C4-2B (cell line): ENCODE results near the gene CCDC92B.

Experiments
- CTCF ChIP-seq: fragments of 450-650 bp; conservative IDR thresholded peaks from 2 replicates; pipeline ENCODE4 v1.5.1; 2017; ENCODE audit warnings: mild to moderate bottlenecking
- ZFX ChIP-seq: fragments of 450-650 bp; IDR thresholded peaks from 2 replicates; pipeline ENCODE4 v1.6.1; 2017

GRCh38 chr17:2723505-2723996 lies 25.9 kb downstream of the CCDC92B start:
- TF ChIP-seq CTCF (no peak), ZFX (no peak)
